Measurements from ENCODE around the gene HTATIP2.

Gene HTATIP2

DNA sequence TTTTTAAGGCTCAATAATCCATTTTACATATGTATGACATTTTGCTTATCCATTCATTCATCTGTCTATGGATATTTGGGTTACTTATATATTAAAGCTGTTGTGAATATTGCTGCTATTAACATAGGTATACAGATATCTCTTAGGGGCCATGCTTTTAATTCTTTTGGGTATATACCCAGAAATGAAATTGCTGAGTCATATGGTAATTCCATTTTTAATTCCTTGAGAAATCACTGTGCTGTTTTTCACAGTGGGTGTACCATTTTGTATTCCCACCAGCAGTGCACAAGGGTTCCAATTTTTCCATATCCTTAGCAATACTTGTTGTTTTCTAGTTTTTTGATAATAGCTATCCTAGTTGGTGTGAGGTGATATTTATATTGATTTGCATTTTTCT, 43.0 kb downstream of the HTATIP2 start:
- Histone ChIP-seq H3K9ac (ENCODE audit: low read depth, low read length) (no peak overlapping the region), H3K4me1 (ENCODE audit: insufficient read depth, low read length) (no peaks in the 10 kb centered on the region), H3K36me3 (ENCODE audit: insufficient read depth, low read length) (peaks cover 82% of the 10 kb centered on the region), H3K27ac (ENCODE audit: low read depth, low read length) (no peak overlapping the region), H3K27me3 (ENCODE audit: insufficient read depth, low read length) (no peaks in the 10 kb centered on the region), H3K4me3 (ENCODE audit: low read length) (no peak overlapping the region), H3K9me3 (ENCODE audit: insufficient read depth, low read depth, low read length) (no peaks in the 10 kb centered on the region)

DNA sequence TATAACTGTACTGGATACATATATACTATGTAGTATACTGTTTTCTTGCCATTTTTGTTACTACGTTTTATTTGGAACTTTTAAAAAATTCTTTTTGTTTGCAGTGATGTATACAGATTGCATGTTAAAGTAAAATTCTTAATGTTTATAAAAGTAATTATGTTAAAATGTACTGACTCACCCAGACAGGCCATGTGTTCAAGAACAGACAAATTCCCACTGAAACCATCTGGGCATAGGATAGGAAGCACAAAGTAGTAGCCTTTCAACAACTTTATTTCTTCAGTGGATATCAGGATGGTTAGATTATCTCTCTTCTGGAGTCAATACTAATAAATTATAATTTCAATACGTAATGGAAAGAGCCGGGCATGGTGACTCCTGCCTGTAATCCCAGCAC, 43.8 kb downstream of the HTATIP2 start:
- Histone ChIP-seq H3K27me3 (ENCODE audit: insufficient read depth, low read length) (no peaks in the 10 kb centered on the region), H3K4me1 (ENCODE audit: insufficient read depth, low read length) (no peaks in the 10 kb centered on the region), H3K4me3 (ENCODE audit: low read length) (no peak overlapping the region), H3K27ac (ENCODE audit: low read depth, low read length) (no peak overlapping the region), H3K9me3 (ENCODE audit: insufficient read depth, low read depth, low read length) (no peaks in the 10 kb centered on the region), H3K36me3 (ENCODE audit: insufficient read depth, low read length) (peaks cover 82% of the 10 kb centered on the region), H3K9ac (ENCODE audit: low read depth, low read length) (no peak overlapping the region)
- 100% methylated on average over 2 of the region's 3 CpGs for WGBS

DNA sequence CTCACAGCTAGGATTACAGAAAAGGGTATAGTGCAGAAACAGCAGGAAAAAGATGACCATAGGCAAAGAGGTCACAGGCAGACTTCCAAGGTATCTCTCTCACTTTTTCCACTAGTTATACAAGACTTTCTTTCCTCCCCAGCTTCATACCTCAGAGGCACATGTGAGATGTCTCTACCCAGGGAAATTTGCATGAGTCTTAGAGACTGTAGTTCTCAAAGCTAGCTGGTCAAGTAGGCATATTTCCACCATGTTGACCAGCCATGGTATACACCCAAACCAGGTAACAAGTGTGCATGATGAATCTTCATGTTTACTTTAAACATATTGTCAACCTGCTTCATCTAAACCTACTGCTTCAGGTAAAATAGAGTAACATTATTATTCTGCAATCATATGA, 51.9 kb downstream of the HTATIP2 start:
- Histone ChIP-seq H3K27ac (ENCODE audit: low read depth, low read length) (no peak overlapping the region), H3K27me3 (ENCODE audit: insufficient read depth, low read length) (no peaks in the 10 kb centered on the region), H3K36me3 (ENCODE audit: insufficient read depth, low read length) (peaks cover 40% of the 10 kb centered on the region), H3K9ac (ENCODE audit: low read depth, low read length) (no peak overlapping the region), H3K4me3 (ENCODE audit: low read length) (no peak overlapping the region), H3K9me3 (ENCODE audit: insufficient read depth, low read depth, low read length) (no peaks in the 10 kb centered on the region), H3K4me1 (ENCODE audit: insufficient read depth, low read length) (no peaks in the 10 kb centered on the region)

DNA sequence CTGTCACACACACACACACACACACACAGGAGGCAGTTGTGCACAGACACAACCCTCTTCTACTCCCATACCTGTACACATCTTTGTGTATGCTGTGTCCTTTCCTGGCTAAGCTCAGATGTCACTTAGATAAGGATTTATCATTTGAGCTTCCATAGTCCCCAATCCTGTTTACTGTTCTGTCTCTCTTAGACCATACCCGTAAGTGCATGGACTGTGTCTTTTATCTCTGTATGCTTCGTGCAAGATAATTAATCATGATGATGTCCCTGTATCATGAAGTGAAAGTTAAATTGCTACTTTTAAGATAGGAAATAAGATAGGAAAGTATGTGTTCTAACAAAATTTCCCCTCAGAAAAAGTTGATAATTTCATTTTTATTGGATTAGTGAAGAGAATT, 54.3 kb downstream of the HTATIP2 start:
- no peaks in the 10 kb centered on the region for H3K27me3 ChIP-seq (ENCODE audit: insufficient read depth, low read length)
- no peak overlapping the region for H3K4me3 ChIP-seq (ENCODE audit: low read length)
- H3K9me3 ChIP-seq (ENCODE audit: insufficient read depth, low read depth, low read length) = no peaks in the 10 kb centered on the region
- no peak overlapping the region for H3K27ac ChIP-seq (ENCODE audit: low read depth, low read length)
- no peaks in the 10 kb centered on the region for H3K4me1 ChIP-seq (ENCODE audit: insufficient read depth, low read length)
- H3K36me3 ChIP-seq (ENCODE audit: insufficient read depth, low read length) = peaks cover 35% of the 10 kb centered on the region
- H3K9ac ChIP-seq (ENCODE audit: low read depth, low read length) = no peak overlapping the region
- WGBS = 95% methylated on average over 2 of the region's 2 CpGs

DNA sequence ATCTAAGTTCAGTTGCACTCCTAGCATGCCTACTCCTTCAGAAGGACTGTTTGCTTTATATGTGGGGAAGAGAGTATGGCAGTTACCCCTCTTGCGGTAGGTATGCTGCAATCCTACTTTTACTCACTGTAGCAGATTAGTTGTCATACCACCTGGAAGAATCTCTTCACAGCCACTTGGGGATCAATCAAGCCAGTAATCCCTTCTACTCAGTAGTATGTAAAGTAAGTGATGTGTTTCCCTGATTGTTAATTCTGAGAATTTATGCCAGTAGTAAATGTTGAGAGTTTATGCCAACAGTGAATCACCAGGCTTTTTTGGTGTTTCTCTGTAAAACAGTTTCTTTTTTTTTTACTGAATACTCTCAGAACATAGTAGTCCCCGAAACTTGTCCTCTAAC, 58.4 kb downstream of the HTATIP2 start:
- Histone ChIP-seq H3K9me3 (ENCODE audit: insufficient read depth, low read depth, low read length) (no peaks in the 10 kb centered on the region), H3K4me3 (ENCODE audit: low read length) (no peak overlapping the region), H3K27me3 (ENCODE audit: insufficient read depth, low read length) (no peaks in the 10 kb centered on the region), H3K4me1 (ENCODE audit: insufficient read depth, low read length) (no peaks in the 10 kb centered on the region), H3K36me3 (ENCODE audit: insufficient read depth, low read length) (peaks cover 29% of the 10 kb centered on the region), H3K9ac (ENCODE audit: low read depth, low read length) (no peak overlapping the region), H3K27ac (ENCODE audit: low read depth, low read length) (no peak overlapping the region)
- 77% methylated on average over 2 of the region's 2 CpGs for WGBS

DNA sequence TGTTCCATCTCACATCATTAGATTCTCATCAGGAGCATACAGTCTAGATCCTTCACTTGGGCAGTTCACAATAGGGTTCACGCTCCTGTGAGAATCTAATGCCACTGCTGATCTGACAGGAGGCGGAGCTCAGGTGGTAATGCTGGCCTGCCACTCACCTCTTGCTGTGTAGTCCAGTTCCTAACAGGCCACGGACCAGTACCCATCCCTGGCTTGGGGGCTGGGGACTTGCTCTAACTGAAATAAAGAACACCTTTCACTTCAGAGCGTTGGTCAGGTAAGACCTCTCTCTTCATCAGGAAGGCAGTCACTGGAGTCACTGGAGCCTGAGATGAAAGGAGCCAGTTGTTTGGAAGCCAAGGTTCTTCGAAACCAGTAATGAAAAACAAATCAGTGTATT, 65.7 kb downstream of the HTATIP2 start:
- Histone ChIP-seq H3K36me3 (ENCODE audit: insufficient read depth, low read length) (peaks cover 26% of the 10 kb centered on the region), H3K27ac (ENCODE audit: low read depth, low read length) (no peak overlapping the region), H3K9me3 (ENCODE audit: insufficient read depth, low read depth, low read length) (no peaks in the 10 kb centered on the region), H3K4me3 (ENCODE audit: low read length) (no peak overlapping the region), H3K27me3 (ENCODE audit: insufficient read depth, low read length) (no peaks in the 10 kb centered on the region), H3K4me1 (ENCODE audit: insufficient read depth, low read length) (no peaks in the 10 kb centered on the region), H3K9ac (ENCODE audit: low read depth, low read length) (no peak overlapping the region)
- 93% methylated on average over 5 of the region's 5 CpGs for WGBS
